ENCODE data around the gene TMEM181.

DNA sequence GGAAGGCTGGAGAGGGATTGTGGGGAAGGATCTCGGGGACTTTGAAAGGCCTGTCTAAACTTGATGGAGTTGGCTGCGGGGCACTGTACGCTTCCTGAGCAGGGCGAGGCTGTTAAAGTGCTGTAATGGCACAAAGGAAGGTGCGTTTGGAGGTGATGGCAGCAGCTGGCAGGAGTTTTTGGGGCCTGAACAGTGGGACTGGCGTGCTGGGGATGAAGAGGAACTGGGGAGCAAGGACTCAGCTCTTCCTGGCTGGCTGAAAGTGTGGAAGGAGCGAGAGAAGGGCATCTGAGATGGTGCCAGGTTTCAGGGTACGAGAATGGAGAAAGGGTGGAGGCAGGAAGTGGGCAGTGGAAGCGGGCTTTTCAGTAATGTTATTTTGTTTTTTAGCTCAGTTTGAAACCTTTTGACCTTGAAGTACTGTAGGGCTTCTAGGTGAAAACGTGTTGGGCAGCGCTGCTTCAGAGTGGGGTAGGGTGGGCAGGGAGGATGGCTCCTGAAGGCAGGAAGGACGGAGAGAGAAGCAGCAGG lies 8.0 kb downstream of the TMEM181 start:
- TF ChIP-seq POLR2A (IDR thresholded peaks at IDR 0.05; ENCODE audit: low read depth, low read length): no peak
- TF ChIP-seq POLR2AphosphoS5 (IDR thresholded peaks at IDR 0.05; ENCODE audit: low read depth, low read length): no peak
- no peak for TF ChIP-seq TAF1 (IDR thresholded peaks at IDR 0.05; ENCODE audit: borderline replicate concordance, low read depth, low read length)

All from GM12892 (cell line).